ENCODE results near the gene CACNA2D2. TPM values are rescaled to one million over a fixed set of nuclear protein-coding genes. Genes with fewer than 3 reads are reported as not detected.

Gene CACNA2D2
- total RNA-seq, 2 experiments from 2014 or later, result 0.70 to 0.80 TPM

DNA sequence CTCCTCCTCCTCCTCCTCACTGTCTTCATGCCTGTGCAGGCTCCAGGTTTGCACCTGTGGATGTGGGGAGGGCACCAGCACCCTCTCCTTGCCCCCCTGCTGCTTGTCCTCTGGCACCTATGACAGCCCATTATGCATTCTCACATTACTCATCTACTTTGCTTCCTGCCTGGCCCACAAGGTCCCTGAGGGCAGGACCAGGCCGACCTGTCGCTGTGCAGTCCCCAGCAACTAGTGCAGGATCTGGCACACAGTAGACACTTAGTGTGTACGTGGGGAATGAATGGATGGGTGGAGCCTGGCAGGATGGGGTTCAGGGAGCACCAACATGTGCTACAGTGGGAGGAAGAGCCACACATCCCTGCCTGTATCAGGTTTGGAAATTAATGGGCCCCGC, 85.8 kb downstream of the CACNA2D2 start:
- DNase-seq, result no peak
- Mint-ChIP-seq H3K4me3 (no peak overlapping the region), H3K4me1 (peaks cover 2% of the 10 kb centered on the region)

DNA sequence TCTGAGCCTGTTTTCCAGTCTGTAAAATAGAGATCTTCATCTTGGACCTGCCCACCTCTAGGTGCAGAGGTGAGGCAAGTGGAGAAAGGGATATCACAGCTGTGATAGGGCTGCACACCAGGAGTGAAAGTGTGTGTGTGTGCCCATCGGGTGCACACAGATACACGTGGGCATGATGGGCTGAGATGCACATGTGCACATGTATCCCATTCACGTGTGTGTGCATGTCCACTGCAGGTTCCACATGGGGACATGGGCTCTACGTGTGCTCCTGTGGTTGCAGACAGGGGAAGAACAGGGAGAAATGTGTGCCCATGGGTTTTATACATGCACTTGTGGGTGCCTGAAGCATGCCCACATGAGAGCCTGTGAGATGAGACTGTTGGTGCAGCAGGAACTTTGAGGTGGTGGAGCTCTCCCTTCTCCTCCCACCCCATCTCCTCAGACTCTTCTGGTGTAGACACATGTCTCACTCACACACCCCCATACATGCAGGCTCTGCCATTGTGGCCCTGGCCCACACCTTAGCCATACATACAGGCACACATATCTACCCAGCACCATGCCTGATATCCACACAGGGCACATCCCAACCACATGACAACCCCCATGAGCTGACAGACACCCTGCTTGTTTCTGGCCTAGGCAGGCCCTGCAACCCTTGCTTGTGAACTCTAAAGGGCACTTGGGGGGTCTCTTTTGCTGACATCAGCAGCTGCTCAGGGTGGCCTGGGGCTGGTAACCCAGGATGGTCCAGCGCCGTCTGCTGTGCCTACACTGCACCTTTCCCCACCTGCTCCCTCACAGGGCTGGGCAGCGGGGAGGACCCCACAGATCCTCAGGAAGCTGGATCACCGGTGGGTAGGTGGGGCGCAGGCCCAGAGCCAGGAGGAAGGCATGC, 86.4 kb downstream of the CACNA2D2 start:
- peaks cover 2% of the 10 kb centered on the region for H3K4me1 Mint-ChIP-seq
- no peak overlapping the region for H3K4me3 Mint-ChIP-seq
- H3K27me3 Mint-ChIP-seq, result no peaks in the 10 kb centered on the region
- H3K9me3 Mint-ChIP-seq, result no peaks in the 10 kb centered on the region
- no peak for DNase-seq
- H3K36me3 Mint-ChIP-seq, result no peaks in the 10 kb centered on the region
- H3K27ac Mint-ChIP-seq, result no peak overlapping the region

More for the DNA sequence above, 85.8 kb downstream of the CACNA2D2 start:
- no peaks in the 10 kb centered on the region for H3K27me3 Mint-ChIP-seq
- no peak overlapping the region for H3K27ac Mint-ChIP-seq
- H3K9me3 Mint-ChIP-seq, result no peaks in the 10 kb centered on the region
- no peaks in the 10 kb centered on the region for H3K36me3 Mint-ChIP-seq

DNA sequence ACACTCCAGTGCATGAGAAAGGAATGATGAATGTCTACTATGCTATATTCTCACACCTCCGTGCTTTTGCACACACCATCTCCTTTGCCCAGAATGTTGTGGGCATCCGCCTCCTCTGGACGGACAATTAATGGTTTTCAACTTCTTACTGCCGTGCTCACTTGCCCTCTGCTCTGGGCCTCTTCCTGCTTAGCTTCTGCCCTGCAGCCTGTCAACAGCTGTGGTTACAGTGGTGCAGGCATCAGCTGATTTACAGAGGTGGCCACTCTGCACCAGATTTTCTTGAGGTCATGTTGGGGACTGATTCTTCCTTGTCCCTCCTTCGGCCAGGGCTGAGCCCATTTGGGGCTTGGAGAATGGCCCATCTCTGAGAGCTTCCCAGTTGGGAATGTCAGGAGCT, 87.6 kb downstream of the CACNA2D2 start:
- DNase-seq, result no peak
- H3K4me3 Mint-ChIP-seq, result no peak overlapping the region
- no peaks in the 10 kb centered on the region for H3K9me3 Mint-ChIP-seq
- no peak overlapping the region for H3K27ac Mint-ChIP-seq
- peaks cover 2% of the 10 kb centered on the region for H3K4me1 Mint-ChIP-seq
- H3K36me3 Mint-ChIP-seq, result no peaks in the 10 kb centered on the region
- no peaks in the 10 kb centered on the region for H3K27me3 Mint-ChIP-seq

DNA sequence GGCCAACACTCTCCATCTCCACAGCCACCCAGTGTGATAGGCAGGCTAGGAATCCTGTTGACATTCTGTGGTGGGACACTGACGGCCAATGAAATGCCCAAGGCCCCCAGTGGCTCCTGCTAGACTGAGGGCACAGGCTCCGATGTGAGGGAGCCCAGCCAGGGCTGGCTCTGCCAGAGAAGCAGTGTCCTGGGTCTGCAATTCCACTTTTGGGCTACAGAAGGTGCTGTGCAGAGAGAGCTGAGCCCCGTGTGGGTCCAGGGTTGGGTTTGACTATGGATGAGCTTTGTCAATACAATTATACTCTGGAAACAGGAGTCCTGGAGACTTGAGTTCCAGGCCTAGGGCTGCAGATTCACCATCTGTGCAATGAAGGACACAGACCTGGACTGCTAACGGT, 88.4 kb downstream of the CACNA2D2 start:
- Mint-ChIP-seq H3K36me3 (no peaks in the 10 kb centered on the region), H3K27ac (no peak overlapping the region), H3K4me1 (peaks cover 5% of the 10 kb centered on the region), H3K27me3 (no peaks in the 10 kb centered on the region), H3K4me3 (no peak overlapping the region), H3K9me3 (no peaks in the 10 kb centered on the region)
- no peak for DNase-seq

DNA sequence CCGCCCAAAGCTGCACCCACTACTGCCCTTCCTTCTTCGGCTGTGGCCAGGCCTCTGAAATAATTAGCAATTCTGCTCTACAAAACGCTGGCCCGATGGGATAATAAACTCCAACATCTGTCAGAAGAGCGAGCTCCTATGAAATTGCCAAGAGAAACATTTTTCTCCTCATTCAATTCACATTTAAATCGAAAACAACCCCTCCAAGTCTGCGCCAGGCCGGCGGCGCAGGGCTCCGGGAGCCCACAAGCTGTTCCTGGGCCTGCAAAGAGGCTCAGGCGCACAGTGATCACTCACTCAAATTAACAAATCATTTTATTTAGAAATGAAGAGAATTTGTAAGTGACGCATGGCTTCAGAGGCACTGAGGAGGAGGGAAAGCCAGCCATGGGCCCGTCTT, 88.8 kb downstream of the CACNA2D2 start:
- DNase-seq, result no peak
- no peaks in the 10 kb centered on the region for H3K27me3 Mint-ChIP-seq
- peaks cover 5% of the 10 kb centered on the region for H3K4me1 Mint-ChIP-seq
- H3K36me3 Mint-ChIP-seq, result no peaks in the 10 kb centered on the region
- no peak overlapping the region for H3K27ac Mint-ChIP-seq
- no peak overlapping the region for H3K4me3 Mint-ChIP-seq
- no peaks in the 10 kb centered on the region for H3K9me3 Mint-ChIP-seq

DNA sequence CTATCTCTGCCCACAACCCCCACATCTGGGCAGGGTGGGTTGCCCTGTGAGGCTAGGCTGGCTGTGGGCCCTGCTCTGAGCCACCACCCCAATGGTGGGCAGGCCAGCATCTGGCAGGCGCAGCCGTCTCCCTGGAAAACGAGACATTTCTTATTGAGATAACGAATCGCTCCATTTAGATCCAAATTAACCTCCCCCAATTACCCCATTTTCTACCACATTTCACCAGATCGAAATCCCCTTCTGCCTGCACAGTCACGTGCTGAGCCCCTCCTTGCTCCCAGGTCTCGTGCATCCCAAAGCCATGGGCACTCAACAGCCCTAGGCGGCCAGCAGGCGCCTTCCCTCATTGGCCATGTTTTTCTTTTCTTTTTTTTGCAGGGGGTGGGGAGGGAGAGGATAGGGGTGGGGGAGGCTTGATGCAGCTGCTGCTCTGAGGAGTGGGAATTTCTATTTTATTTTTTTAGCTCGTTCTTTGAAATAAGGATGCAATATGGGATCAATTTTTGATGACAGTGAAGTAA, 91.1 kb downstream of the CACNA2D2 start:
- no peak overlapping the region for H3K27ac Mint-ChIP-seq
- no peaks in the 10 kb centered on the region for H3K9me3 Mint-ChIP-seq
- no peaks in the 10 kb centered on the region for H3K27me3 Mint-ChIP-seq
- DNase-seq, result no peak
- H3K36me3 Mint-ChIP-seq, result no peaks in the 10 kb centered on the region
- no peak overlapping the region for H3K4me3 Mint-ChIP-seq
- peaks cover 5% of the 10 kb centered on the region for H3K4me1 Mint-ChIP-seq

DNA sequence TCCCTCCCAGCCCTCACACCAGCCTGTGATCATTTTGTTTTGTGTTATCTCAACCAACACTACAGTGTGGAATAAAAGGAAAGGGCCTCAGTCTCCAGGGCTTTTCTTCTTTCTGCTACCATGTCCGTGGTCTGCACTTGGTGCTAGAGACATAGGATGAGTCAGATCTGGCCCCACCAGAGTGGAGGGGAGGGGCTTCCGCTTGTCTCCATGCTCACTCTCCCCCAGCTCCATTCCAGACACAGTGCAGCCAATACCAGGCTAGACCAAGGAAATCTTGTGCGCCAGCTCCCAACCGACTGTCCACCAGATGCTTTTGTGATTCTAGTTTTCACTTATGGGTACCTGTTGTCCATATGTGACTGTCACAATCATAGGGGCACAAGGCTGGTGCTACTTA, 92.2 kb downstream of the CACNA2D2 start:
- Mint-ChIP-seq H3K4me1 (peaks cover 3% of the 10 kb centered on the region), H3K4me3 (no peak overlapping the region), H3K36me3 (no peaks in the 10 kb centered on the region), H3K9me3 (no peaks in the 10 kb centered on the region), H3K27me3 (no peaks in the 10 kb centered on the region), H3K27ac (no peak overlapping the region)
- DNase-seq, result no peak

DNA sequence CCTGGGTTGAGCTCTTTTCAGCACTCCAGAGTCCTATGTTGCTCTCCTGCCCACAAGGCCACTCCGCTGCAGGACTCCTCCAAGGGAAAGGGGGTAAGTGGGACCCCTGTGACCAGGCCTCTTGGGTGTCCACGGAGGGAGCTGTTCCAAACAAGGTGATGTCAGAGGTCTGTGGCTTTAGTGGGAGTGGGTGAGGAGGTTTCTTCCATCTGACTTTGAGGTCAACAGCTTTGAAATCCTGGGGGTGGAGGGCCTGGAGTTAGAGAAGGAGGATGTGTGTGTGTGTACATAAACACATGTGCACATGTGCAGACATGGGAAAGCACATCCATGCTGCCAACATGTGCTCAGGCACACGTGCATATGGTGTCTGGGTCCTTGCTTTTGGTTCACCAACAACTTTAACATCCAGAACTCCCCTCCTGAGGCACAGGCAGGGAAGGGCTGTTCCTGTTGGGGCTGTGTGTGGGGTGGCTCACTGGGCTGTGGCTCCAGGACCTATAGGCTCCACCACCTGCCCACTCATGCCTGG, 92.8 kb downstream of the CACNA2D2 start:
- no peaks in the 10 kb centered on the region for H3K9me3 Mint-ChIP-seq
- no peaks in the 10 kb centered on the region for H3K27me3 Mint-ChIP-seq
- H3K27ac Mint-ChIP-seq, result peak overlapping the region; percentile 32
- H3K4me3 Mint-ChIP-seq, result no peak overlapping the region
- no peaks in the 10 kb centered on the region for H3K36me3 Mint-ChIP-seq
- no peak for DNase-seq
- peaks cover 3% of the 10 kb centered on the region for H3K4me1 Mint-ChIP-seq

DNA sequence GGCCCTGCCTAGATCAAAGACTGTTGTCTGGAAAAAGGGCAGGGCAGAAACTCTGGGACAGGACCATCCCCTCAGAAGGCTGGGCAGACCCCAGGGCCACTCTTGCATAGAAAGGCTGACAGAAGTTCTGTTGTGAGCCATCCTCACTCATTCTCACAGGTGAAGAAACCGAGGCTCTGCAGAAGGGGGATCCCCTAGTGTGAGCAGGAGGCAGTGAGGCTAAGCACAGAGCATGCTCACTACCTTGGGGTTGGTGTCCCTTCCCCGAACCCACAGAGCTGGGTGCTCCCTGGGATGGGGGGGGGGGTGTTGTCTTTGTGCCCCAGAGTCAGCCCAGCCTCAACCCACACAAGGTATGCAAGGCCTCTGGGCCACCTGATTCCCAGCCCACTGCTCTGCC, 93.2 kb downstream of the CACNA2D2 start:
- Mint-ChIP-seq H3K27ac (no peak overlapping the region), H3K36me3 (no peaks in the 10 kb centered on the region), H3K4me1 (peaks cover 3% of the 10 kb centered on the region), H3K27me3 (no peaks in the 10 kb centered on the region), H3K9me3 (no peaks in the 10 kb centered on the region), H3K4me3 (no peak overlapping the region)
- DNase-seq, result no peak

DNA sequence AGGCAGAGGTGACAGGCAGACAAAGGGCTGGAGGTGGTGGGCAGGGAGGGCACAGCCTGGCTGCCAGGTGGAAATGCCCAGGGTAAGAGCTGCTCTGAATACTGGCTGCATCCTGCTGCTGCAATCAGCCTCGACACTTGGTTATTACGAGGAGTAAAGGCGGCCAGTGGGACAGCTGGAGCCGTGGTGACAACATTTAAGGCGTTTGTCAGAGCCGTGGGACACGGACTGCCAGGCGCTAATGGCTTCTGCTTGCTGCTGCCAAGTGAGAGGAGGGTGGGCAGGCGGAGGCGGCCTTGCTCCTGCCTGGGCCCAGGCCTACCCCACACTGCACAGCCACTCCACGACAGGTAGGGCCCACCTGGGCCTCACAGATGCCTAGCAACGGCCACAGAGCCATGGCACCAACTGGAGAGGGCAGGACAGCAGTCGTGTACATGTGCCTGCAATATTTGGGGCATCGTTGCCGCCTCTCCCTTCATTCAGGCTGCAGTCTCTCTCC, 94.9 kb downstream of the CACNA2D2 start:
- H3K27ac Mint-ChIP-seq, result no peak overlapping the region
- peaks cover 3% of the 10 kb centered on the region for H3K4me1 Mint-ChIP-seq
- no peaks in the 10 kb centered on the region for H3K27me3 Mint-ChIP-seq
- no peak for DNase-seq
- no peaks in the 10 kb centered on the region for H3K36me3 Mint-ChIP-seq
- no peak overlapping the region for H3K4me3 Mint-ChIP-seq
- H3K9me3 Mint-ChIP-seq, result no peaks in the 10 kb centered on the region

DNA sequence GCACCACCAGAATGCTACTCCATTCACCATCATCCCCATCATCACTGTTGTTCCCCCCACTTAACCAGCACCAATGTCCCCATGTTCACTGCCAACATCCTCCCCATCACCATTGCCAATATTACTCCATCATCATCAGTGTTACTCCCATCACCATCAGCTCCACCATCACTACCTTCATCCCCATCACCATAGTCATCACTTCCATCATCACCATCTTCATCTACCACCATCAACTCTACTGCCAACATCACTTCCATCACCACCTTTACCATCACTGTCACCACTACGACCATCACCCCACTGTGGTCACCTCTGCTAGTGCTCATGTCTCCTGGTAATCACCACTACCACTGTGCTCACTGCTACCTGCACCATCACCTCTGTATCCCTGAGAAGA, 96.9 kb downstream of the CACNA2D2 start:
- H3K9me3 Mint-ChIP-seq, result no peaks in the 10 kb centered on the region
- H3K36me3 Mint-ChIP-seq, result no peaks in the 10 kb centered on the region
- peaks cover 3% of the 10 kb centered on the region for H3K4me1 Mint-ChIP-seq
- no peak for DNase-seq
- no peak overlapping the region for H3K4me3 Mint-ChIP-seq
- no peak overlapping the region for H3K27ac Mint-ChIP-seq
- no peaks in the 10 kb centered on the region for H3K27me3 Mint-ChIP-seq

DNA sequence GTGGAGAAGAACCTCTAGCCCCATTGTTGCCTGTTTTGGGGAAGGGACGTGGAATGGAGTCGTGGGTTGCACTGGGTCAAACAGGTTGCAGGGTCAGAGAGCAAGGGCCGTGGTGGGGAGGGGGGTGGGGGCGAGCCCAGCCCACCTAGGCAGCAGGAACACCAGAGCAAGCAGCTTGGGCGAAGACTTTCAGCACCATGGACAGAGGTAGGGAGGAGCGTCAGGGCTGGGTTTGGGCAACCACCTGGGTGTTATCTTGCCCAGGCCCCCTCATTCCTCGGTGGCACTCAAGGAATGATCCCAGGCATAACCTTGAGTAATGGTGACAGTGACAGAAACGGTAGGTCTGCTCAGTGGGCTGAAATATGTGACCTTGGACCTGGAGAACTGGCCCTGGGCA, 98.2 kb downstream of the CACNA2D2 start:
- H3K27ac Mint-ChIP-seq, result no peak overlapping the region
- no peaks in the 10 kb centered on the region for H3K36me3 Mint-ChIP-seq
- DNase-seq, result peak; percentile 13
- no peak overlapping the region for H3K4me3 Mint-ChIP-seq
- H3K9me3 Mint-ChIP-seq, result no peaks in the 10 kb centered on the region
- H3K4me1 Mint-ChIP-seq, result no peaks in the 10 kb centered on the region
- no peaks in the 10 kb centered on the region for H3K27me3 Mint-ChIP-seq

DNA sequence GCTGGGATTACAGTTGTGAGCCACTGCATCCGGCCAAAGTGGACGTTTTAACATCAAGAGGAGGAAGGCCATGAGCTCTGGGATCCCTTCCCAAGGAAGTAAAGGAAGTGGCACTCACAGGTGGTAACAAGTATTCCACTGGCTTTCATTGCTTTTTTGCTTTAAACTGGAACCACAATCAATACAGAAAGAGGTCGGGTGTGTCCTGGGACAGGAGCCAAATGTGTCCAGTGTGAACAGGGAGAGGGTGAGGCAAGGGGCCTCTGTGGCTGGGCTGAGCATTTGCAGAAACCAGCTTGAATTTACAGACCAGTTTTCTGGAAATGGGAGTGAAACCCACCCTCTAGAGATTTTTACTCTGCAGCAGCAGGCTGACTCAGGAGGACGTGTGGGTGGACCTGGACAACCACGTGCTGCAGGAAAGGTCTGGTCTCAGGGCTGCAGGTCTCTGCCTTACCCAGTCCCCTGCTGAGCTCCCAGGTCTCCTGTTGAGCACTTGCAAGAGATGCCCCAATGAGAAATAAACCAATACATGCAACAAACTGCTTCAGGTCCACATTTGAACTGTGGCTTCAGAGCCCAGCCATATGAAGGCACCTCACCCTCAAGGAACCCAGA, 101.3 kb downstream of the CACNA2D2 start:
- H3K9me3 Mint-ChIP-seq, result no peaks in the 10 kb centered on the region
- H3K36me3 Mint-ChIP-seq, result no peaks in the 10 kb centered on the region
- no peak overlapping the region for H3K4me3 Mint-ChIP-seq
- DNase-seq, result no peak
- H3K4me1 Mint-ChIP-seq, result no peaks in the 10 kb centered on the region
- H3K27ac Mint-ChIP-seq, result no peak overlapping the region
- H3K27me3 Mint-ChIP-seq, result no peaks in the 10 kb centered on the region

DNA sequence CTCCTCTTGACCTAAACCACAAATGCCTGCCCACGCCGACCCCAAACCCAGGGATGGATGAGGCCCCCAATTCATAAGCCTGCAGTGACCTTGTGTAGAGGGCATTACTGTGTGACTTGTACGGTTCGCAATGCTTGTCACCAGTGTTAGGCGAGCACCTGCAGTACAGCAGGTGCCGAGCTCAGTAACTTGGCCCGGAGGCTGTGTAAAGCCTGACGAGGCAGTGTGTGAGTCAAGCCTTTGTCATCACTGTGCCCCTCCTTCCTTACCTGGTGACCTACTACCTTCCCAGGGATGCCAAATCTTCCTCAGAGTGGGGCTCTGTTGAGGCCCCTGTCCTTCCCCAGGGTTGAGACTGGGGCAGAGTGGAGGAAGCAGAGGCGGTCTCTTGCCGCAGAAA, 106.9 kb downstream of the CACNA2D2 start:
- H3K4me3 Mint-ChIP-seq, result no peak overlapping the region
- DNase-seq, result no peak
- H3K36me3 Mint-ChIP-seq, result no peaks in the 10 kb centered on the region
- no peak overlapping the region for H3K27ac Mint-ChIP-seq
- H3K27me3 Mint-ChIP-seq, result no peaks in the 10 kb centered on the region
- H3K9me3 Mint-ChIP-seq, result no peaks in the 10 kb centered on the region
- peaks cover 3% of the 10 kb centered on the region for H3K4me1 Mint-ChIP-seq

DNA sequence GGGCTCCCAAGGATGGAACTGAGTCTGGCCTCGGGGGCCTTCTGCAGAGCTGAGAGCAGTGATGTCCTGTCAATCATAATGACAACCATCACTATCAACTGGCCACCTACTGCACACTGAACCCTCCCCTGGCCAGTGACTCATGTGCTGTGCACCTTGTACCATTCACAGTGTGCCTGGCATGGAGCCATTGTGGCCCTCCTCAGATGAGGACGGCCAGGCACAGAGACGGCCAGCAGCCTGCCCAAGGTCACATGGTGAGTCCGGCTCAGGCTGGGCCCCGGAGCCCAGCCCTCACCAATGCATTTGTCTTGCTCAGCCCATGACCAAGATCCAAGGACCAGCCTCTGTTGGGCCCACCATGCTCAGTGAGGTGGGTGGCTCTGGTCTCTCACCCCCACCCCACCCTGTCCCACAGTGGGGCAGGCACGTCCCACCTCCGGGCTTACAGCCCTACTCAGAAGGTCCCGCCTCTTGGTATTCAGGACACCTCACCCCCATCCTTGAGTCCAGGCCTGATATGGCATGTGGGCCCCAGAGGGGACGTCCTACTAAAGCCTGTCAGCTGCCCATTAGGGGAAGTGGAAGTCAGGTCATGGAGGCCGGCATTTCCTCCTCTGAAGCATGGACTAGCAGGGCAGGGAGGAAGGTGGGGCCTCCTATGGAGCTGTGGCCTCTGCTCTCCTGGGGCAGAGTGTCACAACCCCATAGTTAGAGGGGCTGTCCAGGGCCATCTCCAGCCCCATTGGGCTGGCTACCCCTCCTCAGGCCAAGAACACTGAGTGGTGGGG, 108.2 kb downstream of the CACNA2D2 start:
- H3K4me3 Mint-ChIP-seq, result no peak overlapping the region
- H3K27me3 Mint-ChIP-seq, result no peaks in the 10 kb centered on the region
- H3K36me3 Mint-ChIP-seq, result no peaks in the 10 kb centered on the region
- no peaks in the 10 kb centered on the region for H3K9me3 Mint-ChIP-seq
- peaks cover 3% of the 10 kb centered on the region for H3K4me1 Mint-ChIP-seq
- no peak for DNase-seq
- no peak overlapping the region for H3K27ac Mint-ChIP-seq
